HepG2 (cell line): ENCODE results near the gene ID3. TPM values are rescaled to one million over a fixed set of nuclear protein-coding genes. Genes with fewer than 3 reads are reported as not detected.

Source experiments
- FOXK2 ChIP-seq: fragments of 450-650 bp; IDR thresholded peaks from 2 replicates; pipeline ENCODE4 v1.6.1; 2016
- IKZF1 ChIP-seq: fragments of 450-650 bp; IDR thresholded peaks from 2 replicates; pipeline ENCODE4 v1.7.1; 2016
- NFIB ChIP-seq: sonication (generic); formaldehyde crosslinking; IDR thresholded peaks from 2 replicates; pipeline ENCODE4 v1.9.0; 2021; ENCODE audit warnings: missing genetic modification reagents, mild to moderate bottlenecking, borderline replicate concordance
- RFXANK ChIP-seq: IDR thresholded peaks from 2 replicates; pipeline ENCODE4 v1.6.1; 2016
- TAF15 ChIP-seq: fragments of 200-400 bp; formaldehyde crosslinking; IDR thresholded peaks from one replicate; pipeline ENCODE4 v1.6.1; 2018; ENCODE audit warnings: mild to moderate bottlenecking, low read depth, low read length; ENCODE audit not compliant: poor library complexity, severe bottlenecking
- ZNF160 ChIP-seq: sonication (generic); formaldehyde crosslinking; IDR thresholded peaks from 2 replicates; pipeline ENCODE4 v1.8.0; 2022; ENCODE audit warnings: mild to moderate bottlenecking, inconsistent platforms, missing genetic modification reagents
- ZNF292 ChIP-seq: sonication (generic); formaldehyde crosslinking; IDR thresholded peaks from 2 replicates; pipeline ENCODE4 v1.8.1; 2022; ENCODE audit warnings: mild to moderate bottlenecking, low read depth, missing genetic modification reagents, borderline replicate concordance
- ZNF510 ChIP-seq: sonication (generic); formaldehyde crosslinking; IDR thresholded peaks from 2 replicates; pipeline ENCODE4 v1.4.0; 2020; ENCODE audit warnings: low read depth, mild to moderate bottlenecking, missing genetic modification reagents
- ZNF567 ChIP-seq: sonication (generic); formaldehyde crosslinking; IDR thresholded peaks from 2 replicates; pipeline ENCODE4 v1.8.1; 2023; ENCODE audit warnings: mild to moderate bottlenecking, missing genetic modification reagents, borderline replicate concordance
- ZNF776 ChIP-seq: sonication (generic); formaldehyde crosslinking; IDR thresholded peaks from 2 replicates; pipeline ENCODE4 v1.4.0; 2020; ENCODE audit warnings: mild to moderate bottlenecking, missing genetic modification reagents
- polyA plus RNA-seq, 8 experiments: library from polyadenylated mRNA; depleted of rRNA in 3 of 8; stranded (reverse) in 7 of 8; unstranded in 1 of 8; fragments of >200 nt; fragmentation: Illumina TruSeq in 4 of 8; extraction: Trizol in 4 of 8; gene quantifications; 2 replicates each; pipeline versions ENCODE4 v1.2.1 to v1.2.3, GENCODE V29; 2011 to 2016; ENCODE audit warnings: low read depth in 4 of 8, missing spikeins in 1 of 8, mixed read lengths in 1 of 8; ENCODE audit not compliant: insufficient read depth in 1 of 8
- total RNA-seq, 5 experiments: library from RNA; depleted of rRNA; stranded (reverse); fragments of >200 nt; fragmentation: Illumina TruSeq; extraction: Trizol; gene quantifications; 2 replicates each; pipeline ENCODE4 v1.2.3, GENCODE V29; 2016; ENCODE audit warnings: low read depth in 1 of 5
- TF ChIP-seq, protein P1 (sequence below): IDR thresholded peaks from 2 replicates; pipeline ENCODE4 v1.6.1; 2016; ENCODE audit warnings: low read depth, control low read depth
- TF ChIP-seq, protein P2 (sequence below): conservative IDR thresholded peaks from 2 replicates; pipeline ENCODE4 v1.6.1; 2018; ENCODE audit warnings: missing genetic modification reagents
- TF ChIP-seq, protein P3 (sequence below): sonication (generic); formaldehyde crosslinking; IDR thresholded peaks from 2 replicates; pipeline ENCODE4 v1.9.0; 2021; ENCODE audit warnings: missing genetic modification reagents, mild to moderate bottlenecking, borderline replicate concordance
- TF ChIP-seq, protein P4 (sequence below): sonication (generic); formaldehyde crosslinking; IDR thresholded peaks from 2 replicates; pipeline ENCODE4 v1.4.0; 2020; ENCODE audit warnings: mild to moderate bottlenecking, missing genetic modification reagents, borderline replicate concordance

The ID3 gene
- total and polyA plus RNA-seq, 2 of the 13 experiments (the other 11 are each of a cell fraction or from before 2014, with no cell fraction given): 64.8 to 115 TPM

DNA sequence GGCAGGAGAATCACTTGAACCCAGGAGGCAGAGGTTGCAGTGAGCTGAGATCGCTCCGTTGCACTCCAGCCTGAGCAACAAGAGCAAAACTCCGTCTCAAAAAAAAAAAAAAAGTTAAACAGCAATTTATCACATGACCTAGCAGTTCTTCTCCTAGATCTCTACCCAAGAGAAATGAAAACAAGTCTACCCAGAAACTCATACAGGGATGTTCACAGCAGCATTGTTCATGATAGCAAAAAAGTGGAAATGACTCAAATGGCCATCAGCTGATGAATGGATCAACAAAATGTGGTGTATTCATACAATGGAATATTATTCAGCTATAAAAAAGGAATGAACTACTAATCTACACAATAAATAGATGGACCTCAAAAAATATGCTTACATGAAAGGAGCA, 12.2 kb upstream of the ID3 start (continued):
- TF ChIP-seq, protein P1, sequence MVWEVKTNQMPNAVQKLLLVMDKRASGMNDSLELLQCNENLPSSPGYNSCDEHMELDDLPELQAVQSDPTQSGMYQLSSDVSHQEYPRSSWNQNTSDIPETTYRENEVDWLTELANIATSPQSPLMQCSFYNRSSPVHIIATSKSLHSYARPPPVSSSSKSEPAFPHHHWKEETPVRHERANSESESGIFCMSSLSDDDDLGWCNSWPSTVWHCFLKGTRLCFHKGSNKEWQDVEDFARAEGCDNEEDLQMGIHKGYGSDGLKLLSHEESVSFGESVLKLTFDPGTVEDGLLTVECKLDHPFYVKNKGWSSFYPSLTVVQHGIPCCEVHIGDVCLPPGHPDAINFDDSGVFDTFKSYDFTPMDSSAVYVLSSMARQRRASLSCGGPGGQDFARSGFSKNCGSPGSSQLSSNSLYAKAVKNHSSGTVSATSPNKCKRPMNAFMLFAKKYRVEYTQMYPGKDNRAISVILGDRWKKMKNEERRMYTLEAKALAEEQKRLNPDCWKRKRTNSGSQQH (CRISPR knock-in tag): no peak
- no peak for TF ChIP-seq ZNF160 (CRISPR knock-in tag)
- no peak for TF ChIP-seq ZNF510 (CRISPR knock-in tag)
- no peak for TF ChIP-seq ZNF292 (CRISPR knock-in tag)
- no peak for TF ChIP-seq RFXANK
- TF ChIP-seq, protein P2, sequence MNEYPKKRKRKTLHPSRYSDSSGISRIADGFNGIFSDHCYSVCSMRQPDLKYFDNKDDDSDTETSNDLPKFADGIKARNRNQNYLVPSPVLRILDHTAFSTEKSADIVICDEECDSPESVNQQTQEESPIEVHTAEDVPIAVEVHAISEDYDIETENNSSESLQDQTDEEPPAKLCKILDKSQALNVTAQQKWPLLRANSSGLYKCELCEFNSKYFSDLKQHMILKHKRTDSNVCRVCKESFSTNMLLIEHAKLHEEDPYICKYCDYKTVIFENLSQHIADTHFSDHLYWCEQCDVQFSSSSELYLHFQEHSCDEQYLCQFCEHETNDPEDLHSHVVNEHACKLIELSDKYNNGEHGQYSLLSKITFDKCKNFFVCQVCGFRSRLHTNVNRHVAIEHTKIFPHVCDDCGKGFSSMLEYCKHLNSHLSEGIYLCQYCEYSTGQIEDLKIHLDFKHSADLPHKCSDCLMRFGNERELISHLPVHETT: no peak
- TF ChIP-seq, protein P3, sequence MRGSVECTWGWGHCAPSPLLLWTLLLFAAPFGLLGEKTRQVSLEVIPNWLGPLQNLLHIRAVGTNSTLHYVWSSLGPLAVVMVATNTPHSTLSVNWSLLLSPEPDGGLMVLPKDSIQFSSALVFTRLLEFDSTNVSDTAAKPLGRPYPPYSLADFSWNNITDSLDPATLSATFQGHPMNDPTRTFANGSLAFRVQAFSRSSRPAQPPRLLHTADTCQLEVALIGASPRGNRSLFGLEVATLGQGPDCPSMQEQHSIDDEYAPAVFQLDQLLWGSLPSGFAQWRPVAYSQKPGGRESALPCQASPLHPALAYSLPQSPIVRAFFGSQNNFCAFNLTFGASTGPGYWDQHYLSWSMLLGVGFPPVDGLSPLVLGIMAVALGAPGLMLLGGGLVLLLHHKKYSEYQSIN (CRISPR knock-in tag): no peak
- no peak for TF ChIP-seq ZNF567
- no peak for TF ChIP-seq IKZF1
- TF ChIP-seq NFIB: no peak
- no peak for TF ChIP-seq FOXK2
- TF ChIP-seq TAF15: no peak
- TF ChIP-seq, protein P4, sequence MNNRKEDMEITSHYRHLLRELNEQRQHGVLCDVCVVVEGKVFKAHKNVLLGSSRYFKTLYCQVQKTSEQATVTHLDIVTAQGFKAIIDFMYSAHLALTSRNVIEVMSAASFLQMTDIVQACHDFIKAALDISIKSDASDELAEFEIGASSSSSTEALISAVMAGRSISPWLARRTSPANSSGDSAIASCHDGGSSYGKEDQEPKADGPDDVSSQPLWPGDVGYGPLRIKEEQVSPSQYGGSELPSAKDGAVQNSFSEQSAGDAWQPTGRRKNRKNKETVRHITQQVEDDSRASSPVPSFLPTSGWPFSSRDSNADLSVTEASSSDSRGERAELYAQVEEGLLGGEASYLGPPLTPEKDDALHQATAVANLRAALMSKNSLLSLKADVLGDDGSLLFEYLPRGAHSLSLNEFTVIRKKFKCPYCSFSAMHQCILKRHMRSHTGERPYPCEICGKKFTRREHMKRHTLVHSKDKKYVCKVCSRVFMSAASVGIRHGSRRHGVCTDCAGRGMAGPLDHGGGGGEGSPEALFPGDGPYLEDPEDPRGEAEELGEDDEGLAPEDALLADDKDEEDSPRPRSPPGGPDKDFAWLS (CRISPR knock-in tag): no peak
- TF ChIP-seq ZNF776 (CRISPR knock-in tag): no peak
- TF ChIP-seq, all 625 proteins: peak for 0
